ENCODE data around the gene F2RL3.
A peak's percentile ranks its signal among the peaks of the same experiment; 100 is the strongest.
"Not testable (repeated sequence)": the region's sequence is repeated elsewhere in the genome, so short reads cannot be mapped to it uniquely, and the experiment has no call there.

Gene F2RL3

GRCh38 chr19:16912780-16913179, 24.0 kb downstream of the F2RL3 start:
- intact Hi-C loops (cut with DNase I) = no loop called here
- no peak for DNase-seq

GRCh38 chr19:16914421-16914820, 25.6 kb downstream of the F2RL3 start:
- no peak for DNase-seq
- intact Hi-C loops (cut with DNase I) = no loop called here

GRCh38 chr19:16915135-16915534, 26.3 kb downstream of the F2RL3 start:
- no peak for DNase-seq
- intact Hi-C loops (cut with DNase I) = no loop called here

GRCh38 chr19:16915734-16916133, 26.9 kb downstream of the F2RL3 start:
- intact Hi-C loops (cut with DNase I) = no loop called here
- no peak for DNase-seq

- intact Hi-C loops (cut with DNase I) = no loop called here
- DNase-seq = no peak
Measured at GRCh38 chr19:16917401-16917800, 28.6 kb downstream of the F2RL3 start.

GRCh38 chr19:16919496-16919895, 30.7 kb downstream of the F2RL3 start:
- no peak for DNase-seq
- intact Hi-C loops (cut with DNase I) = no loop called here

- no peak for DNase-seq
- intact Hi-C loops (cut with DNase I) = no loop called here
Measured at GRCh38 chr19:16920816-16921529, 32.2 kb downstream of the F2RL3 start.

GRCh38 chr19:16921766-16922591, 33.2 kb downstream of the F2RL3 start:
- no peak for DNase-seq
- intact Hi-C loops (cut with DNase I) = no loop called here

GRCh38 chr19:16922592-16922934, 33.8 kb downstream of the F2RL3 start:
- intact Hi-C loops (cut with DNase I) = no loop called here
- no peak for DNase-seq

- intact Hi-C loops (cut with DNase I) = no loop called here
- DNase-seq = no peak
Measured at GRCh38 chr19:16922949-16923348, 34.1 kb downstream of the F2RL3 start.

GRCh38 chr19:16927883-16928282, 39.1 kb downstream of the F2RL3 start:
- intact Hi-C loops (cut with DNase I) = no loop called here

GRCh38 chr19:16928351-16928750, 39.6 kb downstream of the F2RL3 start:
- intact Hi-C loops (cut with DNase I) = no loop called here
- no peak for DNase-seq

More at GRCh38 chr19:16927883-16928282, 39.1 kb downstream of the F2RL3 start:
- no peak for DNase-seq

GRCh38 chr19:16928916-16929315, 40.1 kb downstream of the F2RL3 start:
- no peak for DNase-seq
- intact Hi-C loops (cut with DNase I) = no loop called here

GRCh38 chr19:16930753-16931152, 42.0 kb downstream of the F2RL3 start:
- intact Hi-C loops (cut with DNase I) = no loop called here
- DNase-seq = no peak

- intact Hi-C loops (cut with DNase I) = no loop called here
- DNase-seq = no peak
Measured at GRCh38 chr19:16931306-16931705, 42.5 kb downstream of the F2RL3 start.

GRCh38 chr19:16934489-16934888, 45.7 kb downstream of the F2RL3 start:
- no peak for DNase-seq
- intact Hi-C loops (cut with DNase I) = no loop called here

GRCh38 chr19:16936901-16937300, 48.1 kb downstream of the F2RL3 start:
- intact Hi-C loops (cut with DNase I) = no loop called here
- no peak for DNase-seq

- intact Hi-C loops (cut with DNase I) = not testable (repeated sequence)
- peak in 1 of 42 donors; percentile 17 for DNase-seq
Measured at GRCh38 chr19:16937796-16938195, 49.0 kb downstream of the F2RL3 start.

- intact Hi-C loops (cut with DNase I) = no loop called here
- DNase-seq = peak in 2 of 42 donors; percentile 9 to 21
Measured at GRCh38 chr19:16938211-16938610, 49.4 kb downstream of the F2RL3 start.

GRCh38 chr19:16940063-16940462, 51.3 kb downstream of the F2RL3 start:
- intact Hi-C loops (cut with DNase I) = not testable (repeated sequence)

GRCh38 chr19:16940626-16941025, 51.8 kb downstream of the F2RL3 start:
- intact Hi-C loops (cut with DNase I) = no loop called here
- DNase-seq = no peak

More at GRCh38 chr19:16940063-16940462, 51.3 kb downstream of the F2RL3 start:
- DNase-seq = not testable (repeated sequence)
